Measurements from ENCODE around the gene L2HGDH. TPM values are rescaled to one million over a fixed set of nuclear protein-coding genes. Genes with fewer than 3 reads are reported as not detected.

L2HGDH gene
- total and polyA plus RNA-seq, 10 of the 15 experiments (the other 5 are each of a cell fraction or from before 2014, with no cell fraction given) = 2.6 to 18.3 (median 13.5) TPM

DNA sequence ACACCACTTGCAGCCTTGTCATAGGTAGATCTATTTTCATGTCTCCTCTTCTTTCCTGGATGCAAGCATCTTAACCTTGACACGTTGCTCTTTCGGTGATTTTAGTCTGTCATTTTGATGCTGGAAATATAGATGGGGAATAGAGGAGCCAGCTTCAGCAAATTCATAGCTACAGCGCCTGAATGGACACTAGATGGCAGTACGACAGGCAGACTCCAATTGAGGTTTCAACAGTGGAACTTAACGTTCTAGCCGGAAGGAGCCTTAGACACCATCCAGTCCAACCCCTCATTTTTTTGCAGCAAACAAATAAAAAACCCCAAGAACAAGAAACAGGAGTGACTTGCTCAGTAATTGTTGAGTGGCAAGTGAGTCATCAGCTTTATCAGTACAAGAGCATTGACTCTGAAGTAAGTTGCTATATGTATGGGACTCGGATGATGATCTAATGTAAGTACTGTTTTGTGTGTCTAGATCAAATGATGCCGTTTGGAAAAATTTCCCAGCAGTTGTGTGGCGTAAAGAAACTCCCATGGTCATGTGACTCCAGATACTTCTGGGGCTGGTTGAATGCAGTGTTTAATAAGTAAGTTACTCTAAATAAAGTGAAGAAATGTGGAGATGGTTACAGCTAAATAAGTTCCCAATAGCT, 9.1 kb upstream of the L2HGDH start (continued):
- TF ChIP-seq, protein P1, sequence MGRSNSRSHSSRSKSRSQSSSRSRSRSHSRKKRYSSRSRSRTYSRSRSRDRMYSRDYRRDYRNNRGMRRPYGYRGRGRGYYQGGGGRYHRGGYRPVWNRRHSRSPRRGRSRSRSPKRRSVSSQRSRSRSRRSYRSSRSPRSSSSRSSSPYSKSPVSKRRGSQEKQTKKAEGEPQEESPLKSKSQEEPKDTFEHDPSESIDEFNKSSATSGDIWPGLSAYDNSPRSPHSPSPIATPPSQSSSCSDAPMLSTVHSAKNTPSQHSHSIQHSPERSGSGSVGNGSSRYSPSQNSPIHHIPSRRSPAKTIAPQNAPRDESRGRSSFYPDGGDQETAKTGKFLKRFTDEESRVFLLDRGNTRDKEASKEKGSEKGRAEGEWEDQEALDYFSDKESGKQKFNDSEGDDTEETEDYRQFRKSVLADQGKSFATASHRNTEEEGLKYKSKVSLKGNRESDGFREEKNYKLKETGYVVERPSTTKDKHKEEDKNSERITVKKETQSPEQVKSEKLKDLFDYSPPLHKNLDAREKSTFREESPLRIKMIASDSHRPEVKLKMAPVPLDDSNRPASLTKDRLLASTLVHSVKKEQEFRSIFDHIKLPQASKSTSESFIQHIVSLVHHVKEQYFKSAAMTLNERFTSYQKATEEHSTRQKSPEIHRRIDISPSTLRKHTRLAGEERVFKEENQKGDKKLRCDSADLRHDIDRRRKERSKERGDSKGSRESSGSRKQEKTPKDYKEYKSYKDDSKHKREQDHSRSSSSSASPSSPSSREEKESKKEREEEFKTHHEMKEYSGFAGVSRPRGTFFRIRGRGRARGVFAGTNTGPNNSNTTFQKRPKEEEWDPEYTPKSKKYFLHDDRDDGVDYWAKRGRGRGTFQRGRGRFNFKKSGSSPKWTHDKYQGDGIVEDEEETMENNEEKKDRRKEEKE (IDR thresholded peaks at IDR 0.05) = no peak
- no peak for TF ChIP-seq ZNF622 (IDR thresholded peaks at IDR 0.05)
- no peak for TF ChIP-seq POLR2AphosphoS2 (IDR thresholded peaks at IDR 0.05; ENCODE audit: low read depth, low read length)
- TF ChIP-seq, protein P2, sequence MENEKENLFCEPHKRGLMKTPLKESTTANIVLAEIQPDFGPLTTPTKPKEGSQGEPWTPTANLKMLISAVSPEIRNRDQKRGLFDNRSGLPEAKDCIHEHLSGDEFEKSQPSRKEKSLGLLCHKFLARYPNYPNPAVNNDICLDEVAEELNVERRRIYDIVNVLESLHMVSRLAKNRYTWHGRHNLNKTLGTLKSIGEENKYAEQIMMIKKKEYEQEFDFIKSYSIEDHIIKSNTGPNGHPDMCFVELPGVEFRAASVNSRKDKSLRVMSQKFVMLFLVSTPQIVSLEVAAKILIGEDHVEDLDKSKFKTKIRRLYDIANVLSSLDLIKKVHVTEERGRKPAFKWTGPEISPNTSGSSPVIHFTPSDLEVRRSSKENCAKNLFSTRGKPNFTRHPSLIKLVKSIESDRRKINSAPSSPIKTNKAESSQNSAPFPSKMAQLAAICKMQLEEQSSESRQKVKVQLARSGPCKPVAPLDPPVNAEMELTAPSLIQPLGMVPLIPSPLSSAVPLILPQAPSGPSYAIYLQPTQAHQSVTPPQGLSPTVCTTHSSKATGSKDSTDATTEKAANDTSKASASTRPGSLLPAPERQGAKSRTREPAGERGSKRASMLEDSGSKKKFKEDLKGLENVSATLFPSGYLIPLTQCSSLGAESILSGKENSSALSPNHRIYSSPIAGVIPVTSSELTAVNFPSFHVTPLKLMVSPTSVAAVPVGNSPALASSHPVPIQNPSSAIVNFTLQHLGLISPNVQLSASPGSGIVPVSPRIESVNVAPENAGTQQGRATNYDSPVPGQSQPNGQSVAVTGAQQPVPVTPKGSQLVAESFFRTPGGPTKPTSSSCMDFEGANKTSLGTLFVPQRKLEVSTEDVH (IDR thresholded peaks at IDR 0.05; ENCODE audit: low read depth, partially characterized antibody) = no peak
- TF ChIP-seq TCF12 (IDR thresholded peaks at IDR 0.05; ENCODE audit: low read depth, low read length) = no peak
- no peak for TF ChIP-seq TARDBP (IDR thresholded peaks at IDR 0.05; ENCODE audit: borderline replicate concordance)
- no peak for TF ChIP-seq SP1 (IDR thresholded peaks at IDR 0.05; ENCODE audit: low read depth, low read length)
- TF ChIP-seq CEBPB (IDR thresholded peaks at IDR 0.05; ENCODE audit: borderline replicate concordance in 1 of 2, low read depth in 2 of 2, low read length in 2 of 2) = no peak
- no peak for TF ChIP-seq SRF (IDR thresholded peaks at IDR 0.05; ENCODE audit: low read depth in 2 of 2, low read length in 2 of 2)
- TF ChIP-seq, protein P3, sequence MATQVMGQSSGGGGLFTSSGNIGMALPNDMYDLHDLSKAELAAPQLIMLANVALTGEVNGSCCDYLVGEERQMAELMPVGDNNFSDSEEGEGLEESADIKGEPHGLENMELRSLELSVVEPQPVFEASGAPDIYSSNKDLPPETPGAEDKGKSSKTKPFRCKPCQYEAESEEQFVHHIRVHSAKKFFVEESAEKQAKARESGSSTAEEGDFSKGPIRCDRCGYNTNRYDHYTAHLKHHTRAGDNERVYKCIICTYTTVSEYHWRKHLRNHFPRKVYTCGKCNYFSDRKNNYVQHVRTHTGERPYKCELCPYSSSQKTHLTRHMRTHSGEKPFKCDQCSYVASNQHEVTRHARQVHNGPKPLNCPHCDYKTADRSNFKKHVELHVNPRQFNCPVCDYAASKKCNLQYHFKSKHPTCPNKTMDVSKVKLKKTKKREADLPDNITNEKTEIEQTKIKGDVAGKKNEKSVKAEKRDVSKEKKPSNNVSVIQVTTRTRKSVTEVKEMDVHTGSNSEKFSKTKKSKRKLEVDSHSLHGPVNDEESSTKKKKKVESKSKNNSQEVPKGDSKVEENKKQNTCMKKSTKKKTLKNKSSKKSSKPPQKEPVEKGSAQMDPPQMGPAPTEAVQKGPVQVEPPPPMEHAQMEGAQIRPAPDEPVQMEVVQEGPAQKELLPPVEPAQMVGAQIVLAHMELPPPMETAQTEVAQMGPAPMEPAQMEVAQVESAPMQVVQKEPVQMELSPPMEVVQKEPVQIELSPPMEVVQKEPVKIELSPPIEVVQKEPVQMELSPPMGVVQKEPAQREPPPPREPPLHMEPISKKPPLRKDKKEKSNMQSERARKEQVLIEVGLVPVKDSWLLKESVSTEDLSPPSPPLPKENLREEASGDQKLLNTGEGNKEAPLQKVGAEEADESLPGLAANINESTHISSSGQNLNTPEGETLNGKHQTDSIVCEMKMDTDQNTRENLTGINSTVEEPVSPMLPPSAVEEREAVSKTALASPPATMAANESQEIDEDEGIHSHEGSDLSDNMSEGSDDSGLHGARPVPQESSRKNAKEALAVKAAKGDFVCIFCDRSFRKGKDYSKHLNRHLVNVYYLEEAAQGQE (IDR thresholded peaks at IDR 0.05; ENCODE audit: low read depth, low read length) = no peak
- TF ChIP-seq, protein P4, sequence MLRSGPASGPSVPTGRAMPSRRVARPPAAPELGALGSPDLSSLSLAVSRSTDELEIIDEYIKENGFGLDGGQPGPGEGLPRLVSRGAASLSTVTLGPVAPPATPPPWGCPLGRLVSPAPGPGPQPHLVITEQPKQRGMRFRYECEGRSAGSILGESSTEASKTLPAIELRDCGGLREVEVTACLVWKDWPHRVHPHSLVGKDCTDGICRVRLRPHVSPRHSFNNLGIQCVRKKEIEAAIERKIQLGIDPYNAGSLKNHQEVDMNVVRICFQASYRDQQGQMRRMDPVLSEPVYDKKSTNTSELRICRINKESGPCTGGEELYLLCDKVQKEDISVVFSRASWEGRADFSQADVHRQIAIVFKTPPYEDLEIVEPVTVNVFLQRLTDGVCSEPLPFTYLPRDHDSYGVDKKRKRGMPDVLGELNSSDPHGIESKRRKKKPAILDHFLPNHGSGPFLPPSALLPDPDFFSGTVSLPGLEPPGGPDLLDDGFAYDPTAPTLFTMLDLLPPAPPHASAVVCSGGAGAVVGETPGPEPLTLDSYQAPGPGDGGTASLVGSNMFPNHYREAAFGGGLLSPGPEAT (IDR thresholded peaks at IDR 0.05; ENCODE audit: low read depth) = peak; percentile 19; the same call in 1 of the 2 replicates
- TF ChIP-seq CHD1 (IDR thresholded peaks at IDR 0.05; ENCODE audit: low read depth, low read length) = no peak
- TF ChIP-seq JUND (IDR thresholded peaks at IDR 0.05; ENCODE audit: low read depth, low read length) = 0 out of 2 replicates have a peak, but pooled peaks have one; percentile 12
- TF ChIP-seq HCFC1 (IDR thresholded peaks at IDR 0.05; ENCODE audit: low read length) = no peak
- TF ChIP-seq LARP7 (IDR thresholded peaks at IDR 0.05) = no peak
- no peak for TF ChIP-seq FOS (IDR thresholded peaks at IDR 0.05; ENCODE audit: borderline replicate concordance, extremely low read depth, insufficient read length)
- TF ChIP-seq EED (IDR thresholded peaks at IDR 0.05; ENCODE audit: low read depth) = peak; percentile 49
